IPS-15b (cell line): ENCODE results near the gene BRD8.

Experiments used
- H3K27me3 ChIP-seq: one replicate; pipeline ENCODE4 v1.6.1; 2013; ENCODE audit warnings: low read length; ENCODE audit not compliant: control insufficient read depth, insufficient read depth
- H3K36me3 ChIP-seq: one replicate; pipeline ENCODE4 v1.6.1; 2013; ENCODE audit warnings: low read length; ENCODE audit not compliant: control insufficient read depth, insufficient read depth
- H3K4me1 ChIP-seq: one replicate; pipeline ENCODE4 v1.6.1; 2013; ENCODE audit warnings: mild to moderate bottlenecking, low read length; ENCODE audit not compliant: control insufficient read depth, insufficient read depth
- H3K4me3 ChIP-seq: one replicate; pipeline ENCODE4 v1.5.1; 2013; ENCODE audit warnings: low read depth, low read length
- H3K9ac ChIP-seq: one replicate; pipeline ENCODE4 v1.6.1; 2013; ENCODE audit warnings: low read depth, mild to moderate bottlenecking, low read length
- H3K9me3 ChIP-seq: one replicate; pipeline ENCODE4 v1.6.1; 2013; ENCODE audit warnings: mild to moderate bottlenecking, low read length; ENCODE audit not compliant: control insufficient read depth, insufficient read depth

The BRD8 gene

GRCh38 chr5:138115254-138115653, 63.2 kb downstream of the BRD8 start:
- H3K27me3 ChIP-seq: peaks cover 2% of the 10 kb centered on the region
- H3K36me3 ChIP-seq: no peaks in the 10 kb centered on the region
- H3K9me3 ChIP-seq: no peaks in the 10 kb centered on the region
- H3K4me1 ChIP-seq: peaks cover 7% of the 10 kb centered on the region
- no peak overlapping the region for H3K4me3 ChIP-seq
- H3K9ac ChIP-seq: no peak overlapping the region

- Histone ChIP-seq H3K36me3 (no peaks in the 10 kb centered on the region), H3K4me1 (peaks cover 9% of the 10 kb centered on the region), H3K4me3 (no peak overlapping the region), H3K27me3 (peaks cover 2% of the 10 kb centered on the region), H3K9ac (no peak overlapping the region), H3K9me3 (no peaks in the 10 kb centered on the region)
Measured at GRCh38 chr5:138111937-138112336, 66.5 kb downstream of the BRD8 start.

- H3K4me1 ChIP-seq: peaks cover 9% of the 10 kb centered on the region
- peaks cover 2% of the 10 kb centered on the region for H3K27me3 ChIP-seq
- no peak overlapping the region for H3K4me3 ChIP-seq
- H3K36me3 ChIP-seq: no peaks in the 10 kb centered on the region
- H3K9ac ChIP-seq: no peak overlapping the region
- H3K9me3 ChIP-seq: no peaks in the 10 kb centered on the region
Measured at GRCh38 chr5:138111181-138111580, 67.2 kb downstream of the BRD8 start.

GRCh38 chr5:138110266-138110963, 68.0 kb downstream of the BRD8 start:
- no peaks in the 10 kb centered on the region for H3K36me3 ChIP-seq
- peaks cover 9% of the 10 kb centered on the region for H3K4me1 ChIP-seq
- peaks cover 2% of the 10 kb centered on the region for H3K27me3 ChIP-seq
- H3K9ac ChIP-seq: no peak overlapping the region
- H3K4me3 ChIP-seq: no peak overlapping the region
- no peaks in the 10 kb centered on the region for H3K9me3 ChIP-seq

- no peak overlapping the region for H3K4me3 ChIP-seq
- H3K9ac ChIP-seq: no peak overlapping the region
- H3K4me1 ChIP-seq: peaks cover 9% of the 10 kb centered on the region
- H3K9me3 ChIP-seq: no peaks in the 10 kb centered on the region
- H3K36me3 ChIP-seq: no peaks in the 10 kb centered on the region
- H3K27me3 ChIP-seq: peaks cover 2% of the 10 kb centered on the region
Measured at GRCh38 chr5:138109463-138110265, 68.8 kb downstream of the BRD8 start.

- peaks cover 2% of the 10 kb centered on the region for H3K27me3 ChIP-seq
- peaks cover 15% of the 10 kb centered on the region for H3K4me1 ChIP-seq
- no peak overlapping the region for H3K9ac ChIP-seq
- no peaks in the 10 kb centered on the region for H3K36me3 ChIP-seq
- no peak overlapping the region for H3K4me3 ChIP-seq
- no peaks in the 10 kb centered on the region for H3K9me3 ChIP-seq
Measured at GRCh38 chr5:138107213-138107612, 71.2 kb downstream of the BRD8 start.

- H3K27me3 ChIP-seq: peaks cover 3% of the 10 kb centered on the region
- H3K36me3 ChIP-seq: no peaks in the 10 kb centered on the region
- H3K9ac ChIP-seq: no peak overlapping the region
- peaks cover 11% of the 10 kb centered on the region for H3K4me1 ChIP-seq
- no peaks in the 10 kb centered on the region for H3K9me3 ChIP-seq
- H3K4me3 ChIP-seq: no peak overlapping the region
Measured at GRCh38 chr5:138105709-138106108, 72.7 kb downstream of the BRD8 start.

GRCh38 chr5:138103319-138103637, 75.2 kb downstream of the BRD8 start:
- no peak overlapping the region for H3K4me3 ChIP-seq
- peaks cover 6% of the 10 kb centered on the region for H3K4me1 ChIP-seq
- H3K36me3 ChIP-seq: no peaks in the 10 kb centered on the region
- peaks cover 18% of the 10 kb centered on the region for H3K27me3 ChIP-seq
- no peak overlapping the region for H3K9ac ChIP-seq
- no peaks in the 10 kb centered on the region for H3K9me3 ChIP-seq

GRCh38 chr5:138102454-138103318, 75.7 kb downstream of the BRD8 start:
- H3K4me1 ChIP-seq: peaks cover 6% of the 10 kb centered on the region
- no peaks in the 10 kb centered on the region for H3K9me3 ChIP-seq
- no peak overlapping the region for H3K9ac ChIP-seq
- peaks cover 22% of the 10 kb centered on the region for H3K27me3 ChIP-seq
- H3K36me3 ChIP-seq: no peaks in the 10 kb centered on the region
- H3K4me3 ChIP-seq: no peak overlapping the region

GRCh38 chr5:138096997-138097828, 81.2 kb downstream of the BRD8 start:
- H3K36me3 ChIP-seq: no peaks in the 10 kb centered on the region
- peak overlapping the region; percentile 11 for H3K4me3 ChIP-seq
- H3K9ac ChIP-seq: no peak overlapping the region
- peaks cover 39% of the 10 kb centered on the region for H3K4me1 ChIP-seq
- H3K9me3 ChIP-seq: no peaks in the 10 kb centered on the region
- peaks cover 64% of the 10 kb centered on the region for H3K27me3 ChIP-seq

GRCh38 chr5:138096363-138096762, 82.1 kb downstream of the BRD8 start:
- Histone ChIP-seq H3K4me3 (no peak overlapping the region), H3K27me3 (peaks cover 72% of the 10 kb centered on the region), H3K4me1 (peaks cover 43% of the 10 kb centered on the region), H3K36me3 (no peaks in the 10 kb centered on the region), H3K9ac (no peak overlapping the region), H3K9me3 (no peaks in the 10 kb centered on the region)
